HK-2 (cell line): ENCODE data around the gene SEPTIN5.
A peak's percentile ranks its signal among the peaks of the same experiment; 100 is the strongest.

Experiments used
- DNase-seq: peaks from one replicate; pipeline ENCODE4 v3.0.0-alpha.2; 2018; ENCODE audit not compliant: unreplicated experiment

SEPTIN5 gene

GRCh38 chr22:19748991-19749664, 34.8 kb downstream of the SEPTIN5 start:
- no peak for DNase-seq

DNA sequence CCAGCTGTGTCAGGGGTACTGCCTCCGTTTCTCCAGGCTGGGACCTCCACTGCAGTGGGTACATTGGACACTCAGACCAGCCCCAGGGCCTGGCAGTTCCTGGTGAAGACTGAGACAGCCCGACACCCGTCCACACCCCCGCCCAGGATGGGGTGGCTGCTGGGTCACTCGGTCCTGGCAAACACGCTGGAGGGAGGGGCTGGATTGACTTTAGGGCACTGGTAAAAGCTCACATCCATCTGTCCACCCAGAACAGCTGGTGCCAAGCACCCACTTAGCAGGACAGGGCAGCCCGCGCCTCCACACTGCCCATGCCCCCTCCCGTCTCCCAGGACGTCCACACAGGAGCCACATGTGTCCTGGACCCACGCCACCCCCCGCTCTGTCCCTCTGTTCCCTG, 35.6 kb downstream of the SEPTIN5 start:
- no peak for DNase-seq

DNA sequence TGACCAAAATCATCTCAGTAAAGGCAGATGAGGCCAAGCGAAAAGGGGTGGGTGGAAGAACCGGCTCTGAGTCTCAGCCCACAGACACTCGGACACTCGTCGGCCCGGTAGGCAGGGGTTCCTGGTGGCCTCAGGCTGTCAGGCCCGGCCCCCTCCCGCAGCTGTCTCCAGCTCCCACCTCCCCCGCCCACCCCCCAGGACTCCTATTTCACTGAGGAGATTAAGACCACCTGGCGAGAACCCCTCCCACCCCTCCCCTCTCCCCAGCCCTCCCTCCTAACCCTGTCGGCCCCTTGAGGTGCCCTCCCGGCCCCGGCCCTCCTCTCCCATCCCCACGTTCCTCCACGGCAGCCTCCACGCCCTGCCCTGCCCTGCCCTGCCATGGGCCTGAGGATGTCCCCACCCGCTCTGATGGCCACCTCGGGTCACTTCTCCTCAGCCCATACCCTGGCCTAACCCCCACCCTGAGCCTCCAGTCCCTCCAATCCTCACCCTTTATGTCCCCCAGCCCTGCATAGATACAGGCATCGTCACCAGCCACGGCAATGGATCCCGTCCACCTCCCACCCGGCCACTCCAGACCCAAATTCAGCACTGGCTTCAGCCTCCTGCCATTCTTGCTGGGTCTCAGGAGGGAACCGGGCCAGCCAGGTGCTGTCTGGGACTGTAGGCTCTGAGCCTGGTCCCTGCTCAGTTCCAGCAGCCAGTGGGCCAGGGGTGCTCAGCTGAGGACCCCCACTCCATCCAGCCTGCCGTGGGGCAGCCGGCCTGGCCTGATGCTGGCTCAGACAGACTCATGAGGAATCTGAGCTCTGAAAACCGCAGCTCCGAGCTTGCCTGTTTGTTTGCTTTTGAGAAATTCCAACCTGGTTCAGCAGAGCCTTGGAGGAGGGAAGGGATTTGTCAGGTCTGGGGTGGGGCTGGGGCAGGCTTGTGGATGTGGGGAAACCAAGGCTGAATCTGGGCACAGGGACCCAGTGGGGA, 36.5 kb downstream of the SEPTIN5 start:
- DNase-seq = no peak

DNA sequence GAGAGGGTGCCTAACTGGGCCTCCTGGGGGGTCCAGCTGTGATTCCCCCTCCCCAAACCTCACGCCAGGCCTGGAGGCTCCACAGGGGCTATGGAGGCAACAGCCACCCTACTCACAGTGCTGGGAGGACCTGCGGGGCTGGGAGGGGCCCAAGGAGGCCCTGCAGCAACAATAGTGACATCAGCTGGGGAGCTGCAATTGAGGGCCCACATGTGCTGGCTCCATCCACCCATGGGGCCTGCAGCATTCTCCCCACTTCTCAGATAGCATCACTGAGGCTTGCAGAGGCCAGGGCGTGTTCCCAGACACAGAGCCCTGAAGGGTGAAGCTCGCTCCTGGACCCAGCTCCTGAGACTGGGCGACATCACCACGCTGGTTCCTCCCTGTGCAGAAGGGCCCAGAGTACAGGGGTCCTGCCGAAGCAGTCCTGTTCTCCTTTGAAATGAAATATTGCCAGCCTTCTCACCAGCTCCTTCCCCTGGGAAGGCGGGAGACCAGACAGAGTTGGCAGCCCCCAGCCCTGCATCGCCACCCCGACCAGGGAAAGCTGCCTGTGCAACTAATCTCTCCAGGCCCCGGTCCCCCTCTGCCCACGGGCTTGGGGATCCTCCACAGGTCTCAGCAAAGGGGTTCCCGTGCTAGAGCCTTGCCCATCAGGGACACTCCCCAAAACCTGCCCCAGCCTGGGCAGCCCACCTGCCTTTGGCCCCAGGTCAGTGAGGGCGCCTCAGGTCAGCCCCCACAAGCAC, 37.4 kb downstream of the SEPTIN5 start:
- DNase-seq = no peak

- DNase-seq = no peak
These were observed 39.0 kb downstream of the SEPTIN5 start for GRCh38 chr22:19753090-19753842.

DNA sequence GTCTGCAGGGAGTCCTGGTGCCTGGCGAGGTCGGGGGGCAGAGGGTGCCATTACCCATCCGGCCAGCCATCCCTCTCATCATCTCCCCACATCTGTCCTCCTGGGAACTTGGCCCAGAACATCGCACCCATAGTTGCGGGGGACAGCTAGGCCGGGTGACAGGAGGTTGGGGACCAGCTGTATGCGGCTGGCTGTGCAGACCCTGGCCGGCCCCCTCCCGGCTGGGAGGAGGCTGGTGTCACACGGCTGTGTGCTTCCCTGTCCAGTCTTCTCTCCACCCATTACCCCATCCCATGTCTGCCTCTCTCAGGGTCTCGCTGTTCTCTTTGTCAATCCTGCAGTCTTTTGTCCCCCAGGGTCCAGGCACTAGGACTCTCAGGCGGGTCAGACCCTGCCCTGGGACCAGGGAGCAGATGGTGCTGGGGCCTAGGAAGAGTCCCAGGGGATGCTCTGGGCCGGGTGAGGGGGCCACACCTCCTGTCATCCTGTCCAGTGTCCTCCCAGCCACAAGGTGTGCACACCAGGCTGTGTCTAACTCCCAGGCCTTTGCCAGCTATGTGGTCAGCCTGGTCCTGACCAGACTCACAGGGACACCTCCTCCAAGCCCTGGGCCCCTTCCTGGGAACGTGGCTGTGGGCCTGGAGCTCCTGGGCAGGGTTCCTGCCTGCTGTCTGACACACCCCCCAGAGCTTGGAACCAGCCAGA, 39.8 kb downstream of the SEPTIN5 start:
- DNase-seq = no peak

DNA sequence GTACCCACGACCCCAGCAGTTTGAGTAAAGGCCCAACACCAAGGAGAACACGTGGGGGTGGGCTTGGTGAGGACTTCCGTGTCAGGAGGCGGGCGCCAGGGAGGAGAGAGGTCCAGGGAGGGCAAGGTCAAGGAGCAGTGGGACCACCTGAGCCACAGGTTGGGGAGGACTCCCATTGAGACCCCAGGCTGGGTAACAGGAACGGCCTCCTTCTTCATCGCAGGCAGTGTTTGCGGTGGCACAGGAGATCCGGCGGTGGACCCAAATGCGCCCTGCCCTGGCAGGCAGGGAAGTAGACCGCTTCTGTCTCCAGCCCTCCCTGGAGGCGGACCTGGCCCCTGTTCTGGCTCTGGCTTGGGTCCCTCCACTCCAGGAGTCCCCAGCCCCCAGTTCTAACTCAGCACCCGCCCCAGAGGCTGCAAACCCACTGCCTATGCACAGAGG, 40.4 kb downstream of the SEPTIN5 start:
- no peak for DNase-seq

GRCh38 chr22:19755145-19755710, 40.9 kb downstream of the SEPTIN5 start:
- no peak for DNase-seq

DNA sequence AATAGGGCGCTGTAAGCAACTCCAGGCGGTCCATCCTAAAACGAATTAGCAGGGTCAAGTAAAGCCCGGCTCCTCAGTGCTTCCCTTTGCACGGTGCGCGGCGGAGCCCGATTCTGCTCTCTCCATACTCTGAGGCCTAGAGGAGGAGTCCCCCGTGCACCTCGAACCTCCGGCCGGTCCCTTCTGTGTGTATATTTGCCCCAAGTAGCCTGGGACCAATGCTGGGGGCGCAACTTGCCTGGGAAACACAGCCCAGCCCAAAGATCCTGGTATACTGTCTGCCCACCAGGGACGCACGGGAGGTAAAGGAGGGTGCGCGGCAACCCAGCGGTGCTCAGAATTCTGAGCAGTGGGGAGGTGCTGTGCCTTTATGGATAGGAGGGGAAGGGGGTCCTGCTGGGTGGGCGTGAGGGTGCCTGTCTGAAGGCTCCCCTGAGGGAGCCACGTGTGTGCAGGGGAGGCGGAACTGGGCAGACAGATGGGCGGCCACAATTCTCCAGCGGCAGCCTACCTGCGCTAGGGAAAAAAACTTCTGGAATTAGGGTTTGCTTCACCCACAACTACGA, 41.5 kb downstream of the SEPTIN5 start:
- no peak for DNase-seq

DNA sequence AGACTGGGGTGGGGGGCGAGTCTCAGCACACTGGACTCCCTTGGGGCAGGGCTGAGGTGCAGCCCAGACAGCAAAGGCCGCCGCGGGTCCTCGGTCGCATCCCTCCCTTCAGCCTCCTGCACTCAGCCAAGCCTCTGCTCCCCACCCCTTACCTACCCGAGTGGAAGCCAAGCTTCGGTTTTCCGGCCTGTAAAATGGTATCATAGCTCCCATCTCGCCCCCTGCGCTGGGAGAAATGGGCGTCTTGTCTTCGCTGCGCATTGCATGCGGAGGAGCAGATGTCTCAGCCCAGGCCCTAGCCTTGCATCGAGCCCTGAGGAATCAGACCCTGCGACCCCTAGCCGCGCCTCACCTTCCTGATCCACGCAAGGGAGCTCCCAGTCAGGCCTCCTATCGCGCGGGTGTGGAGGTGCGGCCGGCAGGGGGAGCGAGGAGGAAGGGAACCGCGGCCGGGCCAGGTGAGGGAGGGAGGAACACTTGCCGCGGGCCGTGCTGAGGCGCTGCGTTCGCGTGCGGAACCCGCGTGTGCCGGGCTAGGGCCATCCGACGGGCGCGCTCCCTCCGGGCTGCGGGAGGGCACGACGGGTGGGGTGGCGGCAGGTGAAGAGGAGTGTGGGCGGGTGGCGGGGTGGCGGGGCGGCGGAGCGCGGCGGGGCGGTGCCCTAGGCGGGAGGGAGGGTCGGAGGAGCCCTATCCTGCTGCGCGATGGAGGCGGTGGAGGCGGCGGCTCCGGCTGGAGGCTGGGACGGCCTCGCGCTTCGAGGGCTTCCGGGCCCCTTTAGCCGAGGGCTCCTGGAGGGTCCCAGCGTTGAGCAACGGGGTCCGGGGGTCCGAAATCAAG, 42.2 kb downstream of the SEPTIN5 start:
- DNase-seq = peak; percentile 23

GRCh38 chr22:19757140-19757984, 43.1 kb downstream of the SEPTIN5 start:
- DNase-seq = no peak

GRCh38 chr22:19757985-19758895, 43.9 kb downstream of the SEPTIN5 start:
- DNase-seq = no peak

- no peak for DNase-seq
These were observed 44.7 kb downstream of the SEPTIN5 start for GRCh38 chr22:19758896-19759426.

- no peak for DNase-seq
These were observed 45.2 kb downstream of the SEPTIN5 start for GRCh38 chr22:19759427-19760057.

- DNase-seq = no peak
These were observed 46.0 kb downstream of the SEPTIN5 start, which contains the start of gene TBX1 for GRCh38 chr22:19760058-19760950. TBX1 (plus strand) TSS chr22:19760778; CDS start chr22:19760844, 66 bp downstream.
